SK-N-SH treated with all-trans-retinoic acid at 6 μM for 48 hours (cell line): ENCODE data around the gene ADAMTSL3.
"Not testable (repeated sequence)": the region's sequence is repeated elsewhere in the genome, so short reads cannot be mapped to it uniquely, and the experiment has no call there.

ENCODE experiments used
- ATAC-seq: fragments of 200-7000 bp; cut with Tn5 transposase; 3 replicates; pipeline ENCODE4 v1.9.1; 2020; ENCODE audit warnings: mild to moderate bottlenecking, moderate library complexity
- ARNTL ChIP-seq: fragments of 450-650 bp; formaldehyde crosslinking; IDR thresholded peaks from 2 replicates; pipeline ENCODE4 v1.5.0; 2020; ENCODE audit warnings: low read depth, mild to moderate bottlenecking, moderate library complexity, borderline replicate concordance
- CSRNP3 ChIP-seq: fragments of 250-450 bp; sonication (Bioruptor Pico); IDR thresholded peaks from 2 replicates; pipeline ENCODE4 v1.5.1; 2021; ENCODE audit warnings: mild to moderate bottlenecking, moderate library complexity
- ESRRG ChIP-seq: fragments of 250-450 bp; sonication (Bioruptor Pico); IDR thresholded peaks from 2 replicates; pipeline ENCODE4 v1.6.1; 2021; ENCODE audit warnings: mild to moderate bottlenecking
- GLIS3 ChIP-seq: fragments of 250-450 bp; sonication (Bioruptor Pico); IDR thresholded peaks from 2 replicates; pipeline ENCODE4 v1.5.0; 2020; ENCODE audit warnings: mild to moderate bottlenecking, moderate library complexity
- ISL1 ChIP-seq: fragments of 250-450 bp; sonication (Bioruptor Pico); IDR thresholded peaks from 2 replicates; pipeline ENCODE4 v2.1.2; 2022; ENCODE audit warnings: mild to moderate bottlenecking, moderate library complexity
- OSR1 ChIP-seq: fragments of 250-450 bp; sonication (Bioruptor Pico); IDR thresholded peaks from 2 replicates; pipeline ENCODE4 v1.8.0; 2022; ENCODE audit warnings: moderate library complexity, mild to moderate bottlenecking, inconsistent platforms
- POU6F1 ChIP-seq: fragments of 250-450 bp; sonication (Bioruptor Pico); IDR thresholded peaks from 2 replicates; pipeline ENCODE4 v1.8.0; 2021; ENCODE audit warnings: low read depth, mild to moderate bottlenecking, moderate library complexity, borderline replicate concordance
- RARB ChIP-seq: fragments of 250-450 bp; sonication (Bioruptor Pico); IDR thresholded peaks from 2 replicates; pipeline ENCODE4 v1.8.0; 2021; ENCODE audit warnings: mild to moderate bottlenecking, moderate library complexity
- SNAI2 ChIP-seq: fragments of 250-450 bp; sonication (Bioruptor Pico); IDR thresholded peaks from 2 replicates; pipeline ENCODE4 v1.5.0; 2020; ENCODE audit warnings: mild to moderate bottlenecking, moderate library complexity
- TCF4 ChIP-seq: fragments of 250-450 bp; sonication (Bioruptor Pico); IDR thresholded peaks from 2 replicates; pipeline ENCODE4 v1.8.0; 2021; ENCODE audit warnings: mild to moderate bottlenecking, moderate library complexity, borderline replicate concordance
- TSHZ2 ChIP-seq: fragments of 250-450 bp; sonication (Bioruptor Pico); IDR thresholded peaks from 2 replicates; pipeline ENCODE4 v1.5.0; 2020; ENCODE audit warnings: mild to moderate bottlenecking, moderate library complexity
- ZC3H10 ChIP-seq: fragments of 250-450 bp; sonication (Bioruptor Pico); IDR thresholded peaks from 2 replicates; pipeline ENCODE4 v1.5.1; 2021; ENCODE audit warnings: mild to moderate bottlenecking, moderate library complexity
- ZFP30 ChIP-seq: fragments of 450-650 bp; formaldehyde crosslinking; IDR thresholded peaks from 2 replicates; pipeline ENCODE4 v1.5.0; 2022; ENCODE audit warnings: mild to moderate bottlenecking, moderate library complexity
- ZNF565 ChIP-seq: fragments of 450-650 bp; formaldehyde crosslinking; conservative IDR thresholded peaks from 2 replicates; pipeline ENCODE4 v1.5.0; 2020; ENCODE audit warnings: low read depth, mild to moderate bottlenecking, moderate library complexity
- ZNF70 ChIP-seq: fragments of 450-650 bp; formaldehyde crosslinking; IDR thresholded peaks from 2 replicates; pipeline ENCODE4 v1.5.0; 2020; ENCODE audit warnings: mild to moderate bottlenecking, moderate library complexity

ADAMTSL3 gene

GRCh38 chr15:84042434-84043056, 388.6 kb downstream of the ADAMTSL3 start:
- ATAC-seq, result not testable (repeated sequence)

GRCh38 chr15:84046064-84046637, 392.2 kb downstream of the ADAMTSL3 start:
- ATAC-seq, result no peak
- TF ChIP-seq TSHZ2 (CRISPR knock-in tag) (no peak), RARB (CRISPR knock-in tag) (no peak), ZNF565 (no peak), ZC3H10 (CRISPR knock-in tag) (no peak), ARNTL (CRISPR knock-in tag) (no peak), ZNF70 (CRISPR knock-in tag) (no peak), ESRRG (CRISPR knock-in tag) (no peak), GLIS3 (CRISPR knock-in tag) (no peak), ZFP30 (CRISPR knock-in tag) (no peak), ISL1 (CRISPR knock-in tag) (no peak), TCF4 (CRISPR knock-in tag) (no peak), OSR1 (CRISPR knock-in tag) (no peak), POU6F1 (CRISPR knock-in tag) (no peak)
- TF ChIP-seq, all 23 proteins: peak for 0

GRCh38 chr15:84049480-84049879, 395.6 kb downstream of the ADAMTSL3 start:
- not testable (repeated sequence) for ATAC-seq

GRCh38 chr15:84050076-84050475, 396.2 kb downstream of the ADAMTSL3 start:
- TF ChIP-seq SNAI2 (CRISPR knock-in tag) (no peak), CSRNP3 (CRISPR knock-in tag) (no peak)
- ATAC-seq, result no peak

GRCh38 chr15:84051146-84051545, 397.2 kb downstream of the ADAMTSL3 start:
- not testable (repeated sequence) for ATAC-seq

- ATAC-seq, result peak; percentile 73
These were observed 400.6 kb downstream of the ADAMTSL3 start for GRCh38 chr15:84054544-84054943.

- TF ChIP-seq ZFP30 (CRISPR knock-in tag), result no peak
- no peak for ATAC-seq
These were observed 403.9 kb downstream of the ADAMTSL3 start for GRCh38 chr15:84057714-84058331.

GRCh38 chr15:84063674-84064073, 409.8 kb downstream of the ADAMTSL3 start:
- not testable (repeated sequence) for ATAC-seq

- ATAC-seq, result not testable (repeated sequence)
These were observed 414.8 kb downstream of the ADAMTSL3 start for GRCh38 chr15:84068674-84069073.

GRCh38 chr15:84078038-84078437, 424.1 kb downstream of the ADAMTSL3 start:
- not testable (repeated sequence) for ATAC-seq

GRCh38 chr15:84079325-84079884, 425.5 kb downstream of the ADAMTSL3 start:
- not testable (repeated sequence) for ATAC-seq
